Stimulated activated CD8-positive, alpha-beta memory T cell treated with anti-CD3 and anti-CD28 coated beads, Interleukin-7, amount 100 ng/mL, for 24 hours (primary cell): Measurements from ENCODE around the gene GRK2.
A peak's percentile ranks its signal among the peaks of the same experiment; 100 is the strongest.

Experiments
- DNase-seq: peaks from one replicate; pipeline ENCODE4 v3.0.0-alpha.2; 2020; ENCODE audit warnings: low read depth

Gene GRK2

DNA sequence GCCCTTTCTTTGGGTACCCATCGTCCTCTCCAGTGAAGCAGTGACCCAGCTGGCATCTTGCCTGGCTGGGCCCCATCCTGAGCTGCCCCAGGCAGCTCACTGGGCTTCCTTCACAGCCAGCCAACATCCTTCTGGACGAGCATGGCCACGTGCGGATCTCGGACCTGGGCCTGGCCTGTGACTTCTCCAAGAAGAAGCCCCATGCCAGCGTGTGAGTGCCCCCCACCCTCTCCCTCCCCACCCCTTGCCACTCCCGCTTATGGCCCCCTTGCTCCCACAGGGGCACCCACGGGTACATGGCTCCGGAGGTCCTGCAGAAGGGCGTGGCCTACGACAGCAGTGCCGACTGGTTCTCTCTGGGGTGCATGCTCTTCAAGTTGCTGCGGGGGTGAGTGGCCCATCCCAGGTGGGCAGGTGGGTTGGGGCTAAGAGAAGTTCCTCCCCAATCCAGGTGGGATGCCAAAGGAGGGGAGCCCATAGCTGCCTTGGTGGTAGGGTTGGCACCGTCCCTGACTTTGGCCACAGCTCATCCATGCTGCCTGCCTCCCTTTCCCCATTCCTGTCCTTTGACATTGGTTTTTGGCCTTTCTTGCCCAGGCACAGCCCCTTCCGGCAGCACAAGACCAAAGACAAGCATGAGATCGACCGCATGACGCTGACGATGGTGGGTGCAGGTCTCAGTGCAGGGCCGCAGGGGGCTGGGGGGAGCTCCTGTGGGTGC, 16.0 kb downstream of the GRK2 start:
- DNase-seq = no peak

DNA sequence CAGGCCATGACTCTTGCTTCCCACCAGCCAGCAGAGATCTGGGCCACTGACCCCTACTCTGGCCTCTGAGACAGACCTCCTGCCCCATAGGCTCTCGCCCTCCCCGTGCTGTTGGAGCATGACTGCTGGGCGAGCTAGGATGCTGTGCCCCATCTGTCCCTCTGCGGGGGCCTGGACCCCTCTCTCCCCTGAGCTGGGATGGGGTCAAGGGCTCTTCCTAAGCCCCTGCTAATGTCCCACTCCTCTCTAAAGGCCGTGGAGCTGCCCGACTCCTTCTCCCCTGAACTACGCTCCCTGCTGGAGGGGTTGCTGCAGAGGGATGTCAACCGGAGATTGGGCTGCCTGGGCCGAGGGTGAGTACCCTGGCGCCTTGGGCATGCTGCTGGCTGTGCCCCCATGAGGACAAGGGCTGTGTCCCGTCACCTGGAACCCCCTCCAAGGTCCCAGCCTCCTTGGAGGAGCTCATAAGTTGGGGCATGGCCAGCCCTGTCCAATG, 16.7 kb downstream of the GRK2 start:
- DNase-seq = no peak

DNA sequence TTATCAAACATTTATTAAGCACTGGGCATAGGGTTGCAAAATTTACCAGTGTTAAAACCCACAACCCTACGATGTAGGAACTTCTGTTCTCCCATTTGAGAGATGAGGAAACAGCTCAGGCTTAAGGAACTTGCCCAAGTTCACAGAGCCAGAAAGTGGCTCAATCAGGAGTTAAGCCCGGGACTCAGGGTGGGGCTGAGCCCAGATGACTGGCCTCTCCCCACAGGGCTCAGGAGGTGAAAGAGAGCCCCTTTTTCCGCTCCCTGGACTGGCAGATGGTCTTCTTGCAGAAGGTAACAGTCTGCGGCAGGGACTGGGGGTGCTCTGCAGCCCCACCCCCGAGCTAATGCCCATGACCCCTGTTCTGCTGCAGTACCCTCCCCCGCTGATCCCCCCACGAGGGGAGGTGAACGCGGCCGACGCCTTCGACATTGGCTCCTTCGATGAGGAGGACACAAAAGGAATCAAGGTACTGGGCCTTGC, 17.2 kb downstream of the GRK2 start:
- no peak for DNase-seq

DNA sequence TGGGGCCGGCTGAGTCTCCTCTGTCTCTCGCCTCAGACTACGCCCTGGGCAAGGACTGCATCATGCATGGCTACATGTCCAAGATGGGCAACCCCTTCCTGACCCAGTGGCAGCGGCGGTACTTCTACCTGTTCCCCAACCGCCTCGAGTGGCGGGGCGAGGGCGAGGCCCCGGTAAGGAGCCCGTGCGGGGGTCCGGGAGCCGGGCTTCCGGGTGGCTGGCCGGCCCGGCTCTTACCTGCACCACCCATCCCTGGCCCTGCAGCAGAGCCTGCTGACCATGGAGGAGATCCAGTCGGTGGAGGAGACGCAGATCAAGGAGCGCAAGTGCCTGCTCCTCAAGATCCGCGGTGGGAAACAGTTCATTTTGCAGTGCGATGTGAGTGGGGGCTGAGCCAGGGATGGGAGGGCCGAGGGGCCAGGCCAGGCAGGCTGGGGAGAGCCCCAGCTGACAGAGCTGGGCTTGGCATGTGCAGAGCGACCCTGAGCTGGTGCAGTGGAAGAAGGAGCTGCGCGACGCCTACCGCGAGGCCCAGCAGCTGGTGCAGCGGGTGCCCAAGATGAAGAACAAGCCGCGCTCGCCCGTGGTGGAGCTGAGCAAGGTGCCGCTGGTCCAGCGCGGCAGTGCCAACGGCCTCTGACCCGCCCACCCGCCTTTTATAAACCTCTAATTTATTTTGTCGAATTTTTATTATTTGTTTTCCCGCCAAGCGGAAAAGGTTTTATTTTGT, 18.7 kb downstream of the GRK2 start:
- DNase-seq = no peak

DNA sequence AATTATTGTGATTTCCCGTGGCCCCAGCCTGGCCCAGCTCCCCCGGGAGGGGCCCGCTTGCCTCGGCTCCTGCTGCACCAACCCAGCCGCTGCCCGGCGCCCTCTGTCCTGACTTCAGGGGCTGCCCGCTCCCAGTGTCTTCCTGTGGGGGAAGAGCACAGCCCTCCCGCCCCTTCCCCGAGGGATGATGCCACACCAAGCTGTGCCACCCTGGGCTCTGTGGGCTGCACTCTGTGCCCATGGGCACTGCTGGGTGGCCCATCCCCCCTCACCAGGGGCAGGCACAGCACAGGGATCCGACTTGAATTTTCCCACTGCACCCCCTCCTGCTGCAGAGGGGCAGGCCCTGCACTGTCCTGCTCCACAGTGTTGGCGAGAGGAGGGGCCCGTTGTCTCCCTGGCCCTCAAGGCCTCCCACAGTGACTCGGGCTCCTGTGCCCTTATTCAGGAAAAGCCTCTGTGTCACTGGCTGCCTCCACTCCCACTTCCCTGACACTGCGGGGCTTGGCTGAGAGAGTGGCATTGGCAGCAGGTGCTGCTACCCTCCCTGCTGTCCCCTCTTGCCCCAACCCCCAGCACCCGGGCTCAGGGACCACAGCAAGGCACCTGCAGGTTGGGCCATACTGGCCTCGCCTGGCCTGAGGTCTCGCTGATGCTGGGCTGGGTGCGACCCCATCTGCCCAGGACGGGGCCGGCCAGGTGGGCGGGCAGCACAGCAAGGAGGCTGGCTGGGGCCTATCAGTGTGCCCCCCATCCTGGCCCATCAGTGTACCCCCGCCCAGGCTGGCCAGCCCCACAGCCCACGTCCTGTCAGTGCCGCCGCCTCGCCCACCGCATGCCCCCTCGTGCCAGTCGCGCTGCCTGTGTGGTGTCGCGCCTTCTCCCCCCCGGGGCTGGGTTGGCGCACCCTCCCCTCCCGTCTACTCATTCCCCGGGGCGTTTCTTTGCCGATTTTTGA, 19.5 kb downstream of the GRK2 start:
- no peak for DNase-seq

DNA sequence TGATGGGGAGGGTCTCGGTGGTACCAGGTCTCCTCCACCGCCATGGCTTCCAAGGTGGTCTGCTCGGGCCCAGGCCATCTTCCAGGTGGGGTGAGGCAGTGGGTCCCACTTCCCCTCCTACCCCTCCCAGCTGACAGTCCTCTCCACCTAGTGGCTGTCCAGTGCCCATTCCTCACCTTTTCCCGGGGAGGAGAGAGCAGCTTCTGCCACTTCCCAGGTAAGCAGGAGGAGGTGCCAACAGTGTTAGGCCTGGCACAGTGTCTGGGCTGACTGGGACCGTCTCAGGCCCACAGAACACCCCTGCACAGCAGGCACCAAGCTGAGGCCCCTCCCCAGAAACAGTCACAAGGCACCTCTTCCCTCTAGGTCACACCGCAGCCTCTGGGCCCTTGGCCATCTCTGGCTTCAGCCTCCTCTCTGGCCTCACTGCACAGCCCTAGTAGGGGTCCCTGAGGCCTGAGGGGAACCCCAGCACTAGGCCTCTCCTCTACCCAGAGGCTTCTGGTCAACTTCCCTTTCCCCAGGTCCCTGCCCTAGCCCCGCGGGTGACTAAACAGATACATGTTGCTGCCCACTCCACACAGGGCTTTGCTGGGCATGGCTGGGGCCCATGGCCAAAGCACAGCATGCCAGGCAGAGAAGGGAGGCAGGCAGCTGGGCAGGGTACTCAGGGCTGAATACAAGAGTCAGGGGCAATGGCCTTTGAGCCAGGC, 20.5 kb downstream of the GRK2 start:
- no peak for DNase-seq

DNA sequence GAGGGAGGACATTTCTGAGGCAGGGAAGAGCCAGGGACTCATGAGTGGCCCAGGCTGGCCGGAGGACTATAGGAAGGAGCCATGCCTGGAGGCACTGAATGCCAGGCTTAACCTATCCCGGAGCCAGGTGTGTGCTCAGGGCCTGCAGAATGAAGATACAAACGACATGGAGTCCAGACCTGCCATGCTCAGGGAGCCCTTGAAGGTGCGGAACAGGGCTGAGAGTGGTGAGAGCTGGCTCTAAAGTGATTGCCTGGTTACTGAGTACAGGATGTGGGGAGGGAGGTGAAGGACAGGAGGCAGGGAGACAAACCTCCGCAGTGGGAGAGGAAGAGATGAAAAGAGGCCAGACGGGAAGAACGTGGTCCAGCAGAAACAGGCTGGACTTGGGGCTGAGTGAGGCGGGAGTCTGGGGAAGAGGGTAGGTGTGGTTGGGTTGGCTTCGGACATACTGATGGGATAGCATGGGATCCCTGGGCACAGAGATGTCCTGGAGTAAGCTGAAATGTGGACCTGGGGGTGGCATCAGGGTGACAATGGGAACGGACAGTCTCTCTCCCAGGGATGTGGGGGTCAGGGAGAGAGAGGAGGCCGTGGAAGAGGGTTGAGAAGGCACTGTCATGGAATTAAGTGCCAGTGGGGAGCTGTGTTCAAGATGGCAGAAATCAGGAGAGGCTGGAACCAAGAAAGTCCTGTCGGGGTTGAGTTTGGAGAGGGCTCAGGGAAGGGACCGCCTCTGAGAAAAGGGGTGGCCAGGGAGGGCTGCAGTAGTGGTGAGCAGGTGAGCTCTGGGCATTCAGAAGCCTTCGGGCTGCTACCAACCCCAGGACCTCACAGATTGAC, 21.3 kb downstream of the GRK2 start:
- no peak for DNase-seq

DNA sequence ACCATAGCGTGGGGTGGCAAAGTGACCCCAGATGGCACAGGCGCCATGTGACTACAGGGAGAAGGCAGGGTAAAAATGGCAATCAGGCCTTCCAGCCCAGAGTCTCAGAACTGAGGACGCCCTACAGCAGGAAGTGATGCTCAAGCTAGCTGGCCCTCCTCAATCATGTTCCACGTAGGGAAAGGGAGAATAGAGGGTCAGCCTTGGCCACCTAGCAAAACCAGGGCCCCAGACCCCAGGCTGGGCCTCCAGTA, 21.9 kb downstream of the GRK2 start:
- no peak for DNase-seq

DNA sequence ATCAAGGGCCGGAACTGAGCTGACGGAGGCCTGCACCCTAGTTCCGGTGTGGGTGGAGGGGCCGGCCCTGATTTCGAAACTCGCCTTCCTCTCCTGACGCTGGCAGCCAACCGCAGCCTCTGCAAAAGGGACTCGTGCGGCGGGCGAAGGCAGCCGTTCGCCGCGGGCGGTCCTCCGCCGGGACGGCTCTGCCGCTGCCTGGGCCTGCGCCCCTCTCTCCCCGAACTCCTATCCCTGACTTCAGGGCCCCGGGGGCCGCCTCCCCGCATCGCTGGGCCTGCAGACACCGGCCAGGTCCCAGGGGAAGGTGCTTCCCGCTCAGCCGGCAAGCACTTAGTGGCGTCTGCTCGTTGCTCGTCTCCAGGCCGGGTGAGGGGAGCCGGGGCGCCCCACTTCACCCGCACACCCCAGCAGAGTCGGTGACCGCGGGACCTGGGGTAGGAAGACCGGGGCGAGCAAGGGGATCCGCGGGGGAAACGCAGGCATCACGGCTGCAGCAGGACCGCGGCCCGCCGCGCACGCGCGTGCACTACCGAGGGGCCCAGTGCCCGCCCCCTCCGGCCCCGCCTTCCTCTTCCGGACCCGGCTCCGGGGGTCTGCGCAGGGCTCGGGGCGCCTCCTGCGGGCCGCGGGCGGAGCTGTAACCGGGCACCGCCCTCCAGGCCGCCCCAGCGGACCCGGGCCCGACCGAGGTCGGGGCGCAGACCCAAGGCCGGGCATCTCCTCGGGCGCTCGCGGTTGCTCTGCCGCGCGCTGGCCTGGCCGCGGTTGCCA, 22.4 kb downstream of the GRK2 start:
- peak; percentile 76 for DNase-seq

DNA sequence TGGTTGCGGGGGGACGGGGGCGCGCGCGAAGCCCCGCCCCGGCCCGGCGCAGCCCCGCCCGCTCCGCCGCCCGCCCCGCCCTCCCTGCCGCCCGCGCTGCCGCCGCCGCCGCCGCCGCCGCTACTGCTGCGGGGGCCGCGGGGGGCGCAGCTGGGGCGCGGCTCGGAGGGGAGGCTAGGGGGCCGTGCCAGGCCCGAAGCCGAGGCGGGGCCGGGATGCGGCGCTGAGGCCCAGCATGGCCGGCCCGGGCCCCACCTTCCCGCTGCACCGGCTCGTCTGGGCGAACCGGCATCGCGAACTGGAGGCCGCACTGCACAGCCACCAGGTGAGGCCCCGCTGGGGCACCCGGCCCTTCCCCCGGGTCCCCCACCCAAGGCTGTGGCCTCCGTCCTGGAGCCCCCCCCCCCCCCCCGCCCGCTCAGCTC, 23.0 kb downstream of the GRK2 start, which contains the start of gene ANKRD13D:
Gene ANKRD13D, plus strand, starts transcription at position 78 of the 425 bp plus-strand sequence. Its CDS starts 158 bp downstream, at position 236.
- no peak for DNase-seq

DNA sequence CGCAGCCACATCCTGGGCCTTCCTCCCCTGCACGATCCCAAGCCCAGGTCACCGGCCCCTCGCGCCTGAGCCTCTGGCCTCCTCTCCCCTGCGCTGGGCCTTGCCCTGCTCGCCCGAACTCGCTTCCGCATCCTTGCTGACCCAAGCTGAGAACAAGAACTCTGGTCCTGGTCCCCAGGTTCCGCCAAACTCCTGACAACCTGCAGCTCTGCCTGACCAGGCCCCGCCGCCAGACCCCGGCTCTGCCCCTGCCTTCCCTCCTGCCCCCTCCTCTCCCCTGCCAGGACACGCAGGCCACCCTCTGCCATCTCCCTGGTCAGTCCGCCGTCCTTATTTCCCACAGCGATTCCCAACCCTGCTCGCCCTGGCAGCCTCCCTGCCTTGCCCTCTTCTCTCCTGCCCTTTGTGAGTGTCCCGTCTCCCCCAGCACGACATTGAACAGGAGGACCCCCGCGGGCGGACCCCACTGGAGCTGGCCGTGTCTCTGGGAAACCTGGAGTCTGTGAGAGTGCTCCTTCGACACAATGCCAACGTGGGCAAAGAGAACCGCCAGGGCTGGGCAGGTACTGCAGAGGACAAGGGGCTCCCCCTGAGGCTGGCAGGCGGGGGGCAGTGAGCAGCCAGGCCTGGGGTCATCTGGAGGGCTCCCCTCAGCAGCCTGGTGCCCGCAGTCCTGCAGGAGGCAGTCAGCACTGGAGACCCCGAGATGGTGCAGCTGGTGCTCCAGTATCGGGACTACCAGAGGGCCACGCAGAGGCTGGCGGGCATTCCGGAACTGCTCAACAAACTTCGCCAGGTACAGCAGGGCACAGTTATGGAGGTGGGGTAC, 23.6 kb downstream of the GRK2 start:
- no peak for DNase-seq

DNA sequence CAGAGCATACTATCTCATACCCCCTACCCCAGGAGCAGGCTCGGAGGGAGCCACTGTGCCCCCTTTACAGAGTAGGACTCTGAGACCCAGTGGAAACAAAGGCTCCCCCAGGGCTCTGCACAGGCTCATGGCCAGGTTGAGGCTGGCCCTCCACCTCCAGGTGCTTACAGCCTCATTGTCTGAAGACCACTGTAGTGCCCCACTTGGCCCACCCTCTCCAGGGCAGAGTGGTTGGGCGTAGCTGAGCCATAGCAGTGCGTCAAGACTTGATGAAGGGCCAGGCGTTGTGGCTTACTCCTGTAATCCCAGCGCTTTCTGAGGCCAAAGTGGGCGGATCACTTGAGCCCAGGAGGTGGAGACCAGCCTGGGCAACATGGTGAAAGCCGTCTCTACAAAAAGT, 24.5 kb downstream of the GRK2 start:
- no peak for DNase-seq

DNA sequence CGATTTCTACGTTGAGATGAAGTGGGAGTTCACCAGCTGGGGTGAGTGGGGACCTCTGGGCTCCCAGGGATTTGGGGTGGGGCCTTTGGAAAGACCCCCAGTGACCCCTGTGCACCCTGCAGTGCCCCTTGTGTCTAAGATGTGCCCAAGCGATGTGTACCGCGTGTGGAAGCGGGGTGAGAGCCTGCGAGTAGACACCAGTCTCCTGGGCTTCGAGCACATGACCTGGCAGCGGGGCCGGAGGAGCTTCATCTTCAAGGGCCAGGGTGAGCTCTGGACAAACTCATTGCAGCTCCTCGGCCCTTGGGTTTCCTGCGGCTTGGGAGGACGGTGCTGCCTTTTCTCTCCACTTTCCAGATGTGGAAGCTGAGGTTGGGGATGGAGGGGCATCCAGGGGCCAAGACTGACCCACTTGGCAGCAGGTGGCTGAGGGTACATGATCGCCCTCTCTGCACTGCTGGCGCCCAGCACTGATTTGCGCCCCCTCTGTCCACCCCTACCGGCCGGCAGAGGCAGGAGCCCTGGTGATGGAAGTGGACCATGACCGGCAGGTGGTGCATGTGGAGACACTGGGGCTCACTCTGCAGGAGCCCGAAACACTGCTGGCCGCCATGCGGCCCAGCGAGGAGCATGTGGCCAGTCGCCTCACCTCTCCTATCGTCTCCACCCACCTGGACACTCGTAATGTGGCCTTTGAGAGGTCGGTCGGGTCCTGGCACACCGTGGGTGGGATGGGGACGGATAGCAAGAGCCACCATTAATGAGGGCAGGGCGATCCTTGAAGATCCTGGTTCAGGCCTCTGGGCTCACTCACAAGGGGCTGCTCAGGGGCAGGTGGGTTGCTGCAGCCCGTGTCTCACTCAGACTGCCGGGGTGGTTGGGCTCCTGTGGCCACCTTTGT, 25.5 kb downstream of the GRK2 start:
- DNase-seq = no peak

DNA sequence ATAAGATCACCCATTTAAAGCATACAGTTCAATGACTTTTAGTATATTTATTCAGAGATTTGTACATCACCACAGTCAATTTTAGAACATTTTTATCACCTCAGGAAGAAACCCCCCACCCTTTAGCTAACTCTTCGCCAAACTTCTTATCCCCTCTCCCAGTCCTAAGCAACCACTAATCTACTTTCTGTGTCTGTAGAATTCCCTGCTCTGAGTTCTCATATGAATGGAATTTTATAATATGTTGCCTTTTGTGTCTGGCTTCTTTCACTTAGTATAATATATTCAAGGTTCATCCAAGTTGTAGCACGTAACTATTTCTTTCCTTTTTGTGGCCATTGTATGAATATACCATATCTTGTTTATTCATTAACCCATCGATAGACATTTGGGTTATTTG, 26.4 kb downstream of the GRK2 start:
- DNase-seq = no peak

DNA sequence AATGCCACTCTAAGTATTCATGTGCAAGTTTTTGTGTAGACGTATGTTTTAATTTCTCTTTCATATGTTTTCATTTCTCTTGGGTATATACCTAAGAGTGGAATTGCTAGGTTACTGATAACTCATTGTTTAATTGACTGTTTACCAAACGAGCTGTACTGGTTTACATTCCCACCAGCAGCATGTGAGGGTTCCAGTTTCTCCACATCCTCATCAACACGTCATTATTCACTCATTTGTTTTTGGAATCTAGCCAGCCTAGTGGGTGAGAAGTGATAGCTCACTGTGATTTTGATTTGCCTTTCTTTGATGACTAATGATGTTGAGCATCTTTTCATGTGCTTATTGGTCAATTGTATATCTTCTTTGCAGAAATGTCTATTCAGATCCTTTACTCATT, 26.8 kb downstream of the GRK2 start:
- no peak for DNase-seq

DNA sequence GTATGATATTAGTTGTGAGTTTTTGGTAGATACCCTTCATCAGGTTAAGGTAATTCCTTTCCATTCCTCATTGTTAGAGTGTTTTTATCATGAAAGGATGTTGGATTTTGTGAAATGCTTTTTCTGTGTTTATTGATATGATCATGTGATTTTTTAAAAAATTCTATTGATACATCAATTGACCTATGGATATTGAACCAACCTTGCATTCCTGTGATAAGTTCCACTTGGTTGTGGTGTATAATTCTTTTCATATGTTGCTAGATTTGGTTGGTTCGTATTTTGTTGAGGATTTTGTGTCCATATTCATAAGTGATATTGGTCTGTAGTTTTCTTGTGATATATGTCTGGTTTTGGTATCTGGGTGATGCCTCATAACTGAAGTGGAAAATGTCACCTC, 29.6 kb downstream of the GRK2 start:
- DNase-seq = no peak

DNA sequence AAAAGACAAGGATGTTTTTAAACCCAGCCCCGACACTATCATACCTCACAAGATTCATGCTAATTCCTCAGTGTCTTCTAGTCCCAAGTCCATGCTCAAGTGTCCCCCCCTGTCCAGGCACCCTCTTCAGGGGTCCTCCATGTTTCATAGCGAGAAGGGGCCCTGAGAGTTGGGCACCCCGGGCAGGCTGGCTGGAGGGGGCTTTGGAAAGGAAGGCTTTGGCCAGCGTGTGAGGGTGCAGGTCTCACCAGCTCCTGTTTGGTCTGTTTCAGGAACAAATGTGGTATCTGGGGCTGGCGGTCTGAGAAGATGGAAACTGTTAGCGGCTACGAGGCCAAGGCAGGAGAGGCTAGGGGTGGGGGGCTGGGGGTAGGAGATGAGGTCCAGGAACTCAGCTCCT, 32.5 kb downstream of the GRK2 start:
- DNase-seq = no peak
